Measurements from ENCODE around the gene OR9A2. TPM values are rescaled to one million over a fixed set of nuclear protein-coding genes. Genes with fewer than 3 reads are reported as not detected.

Gene OR9A2
- total RNA-seq, 1 donor from 2014 or later, result not detected

- no peaks in the 10 kb centered on the region for H3K79me2 ChIP-seq (ENCODE audit: insufficient read depth, low read length)
- H2AFZ ChIP-seq (ENCODE audit: low read depth, low read length), result no peak overlapping the region
- DNase-seq (ENCODE audit: low read depth) (no peak), FAIRE-seq (no peak)
- no peaks in the 10 kb centered on the region for H3K9me3 ChIP-seq (ENCODE audit: insufficient read depth, low read depth, low read length)
- Mint-ChIP-seq H3K27ac (ENCODE audit: unreplicated experiment) (peak overlapping the region; percentile 70), H3K36me3 (ENCODE audit: low read depth, unreplicated experiment) (no peaks in the 10 kb centered on the region), H3K4me3 (ENCODE audit: unreplicated experiment) (no peak overlapping the region), H3K9me3 (ENCODE audit: unreplicated experiment) (no peaks in the 10 kb centered on the region), H3K27me3 (ENCODE audit: low read depth, unreplicated experiment) (peaks cover 6% of the 10 kb centered on the region), H3K4me1 (ENCODE audit: low read depth, unreplicated experiment) (peaks cover 17% of the 10 kb centered on the region)
- TF ChIP-seq CTCF (IDR thresholded peaks at IDR 0.05; ENCODE audit: insufficient read depth, low read depth, low read length) (no peak), EZH2 (IDR thresholded peaks at IDR 0.05; ENCODE audit: insufficient read depth, low read length) (no peak)
- H3K27ac ChIP-seq (ENCODE audit: low read depth, low read length), result no peak overlapping the region
- H3K36me3 ChIP-seq (ENCODE audit: insufficient read depth, low read length), result no peaks in the 10 kb centered on the region
- no peaks in the 10 kb centered on the region for H3K27me3 ChIP-seq (ENCODE audit: insufficient read depth, low read length)
- no peak overlapping the region for H3K9ac ChIP-seq (ENCODE audit: low read length)
- H3K4me1 ChIP-seq (ENCODE audit: insufficient read depth, low read length), result no peaks in the 10 kb centered on the region
- H3K4me3 ChIP-seq (ENCODE audit: insufficient read depth, low read depth, low read length), result no peak overlapping the region
- no peak overlapping the region for H3K4me2 ChIP-seq (ENCODE audit: low read length)
- no peaks in the 10 kb centered on the region for H4K20me1 ChIP-seq (ENCODE audit: insufficient read depth, low read length)
Measured at GRCh38 chr7:143043391-143043790, 16.5 kb upstream of the OR9A2 start.

- Histone ChIP-seq H3K27me3 (ENCODE audit: insufficient read depth, low read length) (no peaks in the 10 kb centered on the region), H3K36me3 (ENCODE audit: insufficient read depth, low read length) (no peaks in the 10 kb centered on the region), H2AFZ (ENCODE audit: low read depth, low read length) (no peak overlapping the region), H3K4me1 (ENCODE audit: insufficient read depth, low read length) (no peaks in the 10 kb centered on the region), H3K9ac (ENCODE audit: low read length) (no peak overlapping the region), H3K4me3 (ENCODE audit: insufficient read depth, low read depth, low read length) (no peak overlapping the region), H3K27ac (ENCODE audit: low read depth, low read length) (no peak overlapping the region), H3K79me2 (ENCODE audit: insufficient read depth, low read length) (no peaks in the 10 kb centered on the region), H4K20me1 (ENCODE audit: insufficient read depth, low read length) (no peaks in the 10 kb centered on the region), H3K9me3 (ENCODE audit: insufficient read depth, low read depth, low read length) (no peaks in the 10 kb centered on the region), H3K4me2 (ENCODE audit: low read length) (no peak overlapping the region)
- Mint-ChIP-seq H3K36me3 (ENCODE audit: low read depth, unreplicated experiment) (no peaks in the 10 kb centered on the region), H3K27ac (ENCODE audit: unreplicated experiment) (peak overlapping the region; percentile 70), H3K9me3 (ENCODE audit: unreplicated experiment) (no peaks in the 10 kb centered on the region), H3K4me1 (ENCODE audit: low read depth, unreplicated experiment) (peaks cover 17% of the 10 kb centered on the region), H3K27me3 (ENCODE audit: low read depth, unreplicated experiment) (peaks cover 5% of the 10 kb centered on the region), H3K4me3 (ENCODE audit: unreplicated experiment) (no peak overlapping the region)
- no peak for DNase-seq (ENCODE audit: low read depth)
- no peak for TF ChIP-seq EZH2 (IDR thresholded peaks at IDR 0.05; ENCODE audit: insufficient read depth, low read length)
- TF ChIP-seq CTCF (IDR thresholded peaks at IDR 0.05; ENCODE audit: insufficient read depth, low read depth, low read length), result no peak
- FAIRE-seq, result no peak
Measured at GRCh38 chr7:143042790-143043271, 15.9 kb upstream of the OR9A2 start.

GRCh38 chr7:143042159-143042789 lies 15.3 kb upstream of the OR9A2 start:
- peak overlapping the region; percentile 70 for H3K27ac Mint-ChIP-seq (ENCODE audit: unreplicated experiment)
- DNase-seq (ENCODE audit: low read depth) (no peak), FAIRE-seq (no peak)
- TF ChIP-seq EZH2 (IDR thresholded peaks at IDR 0.05; ENCODE audit: insufficient read depth, low read length) (no peak), CTCF (IDR thresholded peaks at IDR 0.05; ENCODE audit: insufficient read depth, low read depth, low read length) (no peak)
- no peak overlapping the region for H2AFZ ChIP-seq (ENCODE audit: low read depth, low read length)
- no peak overlapping the region for H3K4me3 ChIP-seq (ENCODE audit: insufficient read depth, low read depth, low read length)
- no peak overlapping the region for H3K4me3 Mint-ChIP-seq (ENCODE audit: unreplicated experiment)
- no peak overlapping the region for H3K4me2 ChIP-seq (ENCODE audit: low read length)
- no peaks in the 10 kb centered on the region for H3K36me3 ChIP-seq (ENCODE audit: insufficient read depth, low read length)
- peaks cover 17% of the 10 kb centered on the region for H3K4me1 Mint-ChIP-seq (ENCODE audit: low read depth, unreplicated experiment)
- no peaks in the 10 kb centered on the region for H3K79me2 ChIP-seq (ENCODE audit: insufficient read depth, low read length)
- H3K36me3 Mint-ChIP-seq (ENCODE audit: low read depth, unreplicated experiment), result no peaks in the 10 kb centered on the region
- peaks cover 2% of the 10 kb centered on the region for H3K27me3 Mint-ChIP-seq (ENCODE audit: low read depth, unreplicated experiment)
- no peaks in the 10 kb centered on the region for H3K9me3 ChIP-seq (ENCODE audit: insufficient read depth, low read depth, low read length)
- H3K27ac ChIP-seq (ENCODE audit: low read depth, low read length), result no peak overlapping the region
- no peaks in the 10 kb centered on the region for H3K4me1 ChIP-seq (ENCODE audit: insufficient read depth, low read length)
- H4K20me1 ChIP-seq (ENCODE audit: insufficient read depth, low read length), result no peaks in the 10 kb centered on the region
- no peaks in the 10 kb centered on the region for H3K27me3 ChIP-seq (ENCODE audit: insufficient read depth, low read length)
- no peak overlapping the region for H3K9ac ChIP-seq (ENCODE audit: low read length)
- no peaks in the 10 kb centered on the region for H3K9me3 Mint-ChIP-seq (ENCODE audit: unreplicated experiment)
